A549 (cell line): ENCODE measurements around the gene HIKESHI.

Experiments used
- CHD2 ChIP-seq: fragments of 150-350 bp; IDR thresholded peaks from 2 replicates; pipeline ENCODE4 v1.6.1; 2014; ENCODE audit warnings: low read length; ENCODE audit not compliant: partially characterized antibody
- CHD4 ChIP-seq: fragments of 200-600 bp; sonication (generic); IDR thresholded peaks from 2 replicates; pipeline ENCODE4 v1.6.1; 2016; ENCODE audit warnings: antibody characterized with exemption, mild to moderate bottlenecking, borderline replicate concordance
- CTCF ChIP-seq: fragments of >200 bp; sonication (Bioruptor Twin); formaldehyde crosslinking; IDR thresholded peaks from 3 replicates; pipeline ENCODE4 v1.5.1; 2016
- EP300 ChIP-seq, 2 experiments: fragments of >200 bp; sonication (Bioruptor Twin); formaldehyde crosslinking; IDR thresholded peaks; 2 replicates in 1 of 2; 3 replicates in 1 of 2; pipeline ENCODE4 v1.6.1; 2016 to 2017
- JUN ChIP-seq, 2 experiments: fragments of >200 bp; sonication (Bioruptor Twin); formaldehyde crosslinking; IDR thresholded peaks; 2 replicates in 1 of 2; 3 replicates in 1 of 2; pipeline ENCODE4 v1.6.1; 2016 to 2017
- MAFK ChIP-seq: fragments of 450-650 bp; IDR thresholded peaks from 2 replicates; pipeline ENCODE4 v1.6.1; 2014; ENCODE audit not compliant: partially characterized antibody
- MAX ChIP-seq: IDR thresholded peaks from 2 replicates; pipeline ENCODE4 v1.6.1; 2012
- NFE2L2 ChIP-seq: fragments of 150-350 bp; conservative IDR thresholded peaks from 2 replicates; pipeline ENCODE4 v1.6.1; 2014; ENCODE audit warnings: low read length
- POLR2A ChIP-seq: IDR thresholded peaks from 2 replicates; pipeline ENCODE4 v1.6.1; 2012; ENCODE audit warnings: mild to moderate bottlenecking, low read length
- SMC3 ChIP-seq: fragments of >200 bp; sonication (Bioruptor Twin); formaldehyde crosslinking; IDR thresholded peaks from 3 replicates; pipeline ENCODE4 v1.6.1; 2018; ENCODE audit warnings: inconsistent platforms
- ZFP36 ChIP-seq: fragments of 450-650 bp; IDR thresholded peaks from 2 replicates; pipeline ENCODE4 v1.6.1; 2014; ENCODE audit warnings: borderline replicate concordance; ENCODE audit not compliant: partially characterized antibody
- ZSCAN20 ChIP-seq: fragments of 250-450 bp; sonication (Bioruptor Pico); IDR thresholded peaks from 2 replicates; pipeline ENCODE4 v1.8.0; 2022; ENCODE audit warnings: mild to moderate bottlenecking, moderate library complexity

GRCh38 chr11:86294026-86294425, 8.0 kb upstream of the HIKESHI start:
- no peak for TF ChIP-seq POLR2A
- no peak for TF ChIP-seq CTCF
- TF ChIP-seq EP300 (IDR thresholded peaks at IDR 0.05), result no peak
- TF ChIP-seq MAFK, result no peak
- TF ChIP-seq SMC3, result no peak
- no peak for TF ChIP-seq CHD2
- TF ChIP-seq ZSCAN20 (CRISPR knock-in tag), result no peak
- no peak for TF ChIP-seq NFE2L2
- TF ChIP-seq JUN (IDR thresholded peaks at IDR 0.05), result no peak
- TF ChIP-seq CHD4, result no peak
- no peak for TF ChIP-seq MAX
- TF ChIP-seq ZFP36, result no peak
